NCI-H524 treated with DMSO at 0.1 percent for 48 hours (cell line): ENCODE measurements around the gene ERCC5.

Source experiments
- DNase-seq: peaks from one replicate; lab custom pipeline; 2025; lab: John Stamatoyannopoulos, UW

ERCC5 gene

GRCh38 chr13:102881819-102882686 is 36.2 kb downstream of the ERCC5 start:
- DNase-seq = no peak

GRCh38 chr13:102892503-102892902 is 46.7 kb downstream of the ERCC5 start:
- no peak for DNase-seq

DNA sequence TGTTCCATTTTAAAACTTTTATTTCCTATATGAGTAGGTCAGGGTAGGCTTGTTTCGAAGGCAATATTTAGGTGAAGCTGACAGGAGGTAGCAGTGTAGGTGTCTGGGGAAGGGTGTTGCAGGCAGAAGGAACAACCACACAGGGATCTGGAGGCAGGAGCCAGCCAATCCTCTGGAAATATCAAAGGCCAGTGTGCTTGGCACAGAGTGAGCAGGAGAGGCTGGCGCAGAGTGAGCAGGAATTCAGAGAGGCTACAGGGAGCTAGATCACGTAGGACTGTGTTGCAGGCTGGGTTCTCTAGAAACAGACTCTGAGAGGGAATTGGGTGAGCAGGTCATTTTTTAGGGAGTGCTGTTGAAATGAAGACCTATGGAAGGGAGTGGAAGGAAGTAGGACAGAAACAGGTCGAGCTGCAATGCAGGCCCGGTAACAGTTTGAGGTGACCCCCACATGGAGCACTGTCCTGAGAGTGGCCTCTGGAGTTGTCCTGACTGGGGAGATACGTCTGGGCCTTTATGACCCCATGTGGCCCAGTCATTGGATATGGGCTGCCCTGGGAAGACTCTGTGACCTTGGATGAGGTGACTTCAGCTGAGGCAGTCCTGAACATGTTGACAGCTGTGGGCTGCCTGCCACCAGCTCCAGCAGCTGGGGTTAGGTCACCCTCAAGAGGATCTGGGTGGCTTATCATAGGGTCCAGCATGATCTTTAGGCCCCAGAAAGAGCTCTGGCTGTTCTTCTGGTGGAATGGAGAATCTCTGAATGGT is 51.7 kb downstream of the ERCC5 start:
- DNase-seq = no peak

DNA sequence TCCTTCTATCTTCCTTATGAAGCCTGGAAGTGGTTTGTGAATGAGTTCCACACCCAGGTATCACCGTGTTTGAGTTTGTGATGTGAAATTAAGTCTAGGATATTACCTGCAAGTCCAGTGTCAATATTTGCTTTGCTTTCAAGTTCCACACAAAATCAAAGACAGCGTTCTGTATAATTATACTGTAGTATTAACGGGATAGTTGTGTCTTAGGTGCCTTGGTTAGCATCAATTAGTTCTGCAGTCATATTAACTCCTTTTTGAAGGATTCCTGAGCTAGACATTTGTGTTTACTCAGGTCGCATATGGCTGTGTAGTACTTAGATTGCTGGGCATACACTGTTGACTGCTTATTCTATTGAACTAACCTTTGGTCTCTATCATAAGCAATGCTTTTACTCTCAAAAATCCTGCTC is 54.4 kb downstream of the ERCC5 start:
- no peak for DNase-seq

- no peak for DNase-seq
Observed at GRCh38 chr13:102901056-102901455, 55.2 kb downstream of the ERCC5 start.

DNA sequence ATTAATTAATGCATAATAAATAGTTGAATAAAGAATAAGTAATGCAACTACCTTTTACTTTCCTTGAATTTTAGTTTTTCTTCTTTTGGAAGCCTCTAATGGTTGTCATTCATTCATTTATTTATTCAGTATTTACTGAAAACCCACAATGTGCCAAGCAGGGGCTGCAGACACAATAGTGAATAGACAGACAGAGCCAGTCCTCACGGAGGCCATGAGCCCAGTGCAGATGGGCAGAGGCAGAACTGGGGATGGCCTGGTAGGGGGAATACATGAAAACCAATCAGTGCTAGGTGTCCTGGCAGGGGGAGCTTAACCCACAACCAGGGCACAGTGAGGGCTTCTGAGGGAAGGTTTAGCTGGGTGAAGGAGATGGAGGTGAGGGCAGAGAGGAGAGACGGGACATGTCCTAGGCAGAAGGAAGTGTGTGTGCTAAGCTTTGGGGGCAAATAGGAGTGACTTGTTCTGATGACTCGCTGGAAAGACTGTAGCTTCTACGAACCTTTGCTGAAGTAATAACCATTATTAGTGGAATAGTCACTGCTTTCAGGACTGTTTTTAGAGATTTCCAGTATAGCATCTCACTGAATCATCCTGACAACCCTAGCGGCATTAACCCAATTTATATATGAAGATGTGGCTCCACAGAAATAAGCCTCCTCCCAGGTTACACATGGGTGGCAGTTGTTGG is 55.9 kb downstream of the ERCC5 start:
- DNase-seq = no peak

- no peak for DNase-seq
Observed at GRCh38 chr13:102902789-102903347, 57.0 kb downstream of the ERCC5 start.

GRCh38 chr13:102903659-102904407 is 58.0 kb downstream of the ERCC5 start:
- no peak for DNase-seq

DNA sequence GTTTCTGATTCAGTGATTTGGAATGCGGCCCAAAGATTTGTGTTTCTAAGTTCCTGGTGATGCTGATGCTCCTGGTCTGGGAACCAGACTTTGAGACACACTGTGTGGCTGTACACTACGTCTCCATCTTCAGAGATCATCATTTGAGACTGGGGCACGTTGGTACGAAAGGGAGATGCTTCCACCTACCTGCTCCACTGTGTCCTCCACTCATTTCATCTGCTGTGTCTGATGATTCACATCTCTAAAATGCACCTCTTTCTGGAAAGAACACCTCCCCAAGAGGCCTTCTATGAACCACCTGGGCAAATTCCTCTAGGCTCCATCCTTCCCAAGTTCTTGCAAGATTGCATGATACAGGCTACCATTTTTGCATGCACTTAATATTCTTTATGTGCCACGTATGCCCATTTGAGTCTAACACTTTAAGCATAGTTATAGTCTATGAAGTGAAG is 58.6 kb downstream of the ERCC5 start:
- DNase-seq = no peak

GRCh38 chr13:102905905-102906771 is 60.3 kb downstream of the ERCC5 start:
- no peak for DNase-seq

- DNase-seq = no peak
Observed at GRCh38 chr13:102907016-102907756, 61.4 kb downstream of the ERCC5 start.

- no peak for DNase-seq
Observed at GRCh38 chr13:102907886-102908515, 62.2 kb downstream of the ERCC5 start.

DNA sequence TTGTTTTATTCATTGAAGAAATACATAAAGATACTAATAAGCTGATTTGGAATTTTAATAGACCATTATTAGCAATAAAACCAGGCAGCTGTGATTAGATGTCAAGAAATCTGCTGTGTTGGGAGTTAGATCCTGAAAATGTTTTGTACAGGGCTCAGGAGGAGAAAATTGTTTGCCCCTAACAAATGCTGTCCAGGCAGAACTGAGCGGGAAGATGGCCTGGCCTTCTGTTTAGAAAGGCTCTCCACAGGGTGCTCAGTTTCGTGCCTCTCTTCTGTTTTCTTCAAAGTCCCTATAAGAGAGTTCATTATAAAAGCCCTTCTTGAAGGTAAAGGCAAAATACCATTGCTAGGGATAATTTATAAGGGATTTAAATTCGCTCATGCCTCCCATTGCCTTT is 64.1 kb downstream of the ERCC5 start:
- no peak for DNase-seq

DNA sequence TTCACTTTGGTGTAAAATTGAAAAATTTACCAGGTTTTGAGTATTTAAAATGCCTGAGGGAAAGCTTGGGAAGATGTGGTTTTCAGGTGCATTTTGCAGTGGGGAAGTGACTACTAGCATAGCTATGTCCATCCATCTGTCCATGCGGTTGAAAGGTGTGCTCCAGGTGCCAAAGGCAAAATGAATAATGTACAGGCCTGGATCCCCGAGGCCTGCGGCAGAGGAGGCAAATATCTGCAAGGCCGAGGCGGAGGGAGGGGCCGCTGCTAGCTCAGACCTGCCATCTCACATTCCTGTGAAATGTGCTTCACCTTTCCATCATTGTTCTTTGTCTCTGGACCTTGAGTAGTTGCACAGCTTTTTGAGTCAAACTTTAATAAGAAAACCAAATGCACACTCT is 65.5 kb downstream of the ERCC5 start:
- no peak for DNase-seq

DNA sequence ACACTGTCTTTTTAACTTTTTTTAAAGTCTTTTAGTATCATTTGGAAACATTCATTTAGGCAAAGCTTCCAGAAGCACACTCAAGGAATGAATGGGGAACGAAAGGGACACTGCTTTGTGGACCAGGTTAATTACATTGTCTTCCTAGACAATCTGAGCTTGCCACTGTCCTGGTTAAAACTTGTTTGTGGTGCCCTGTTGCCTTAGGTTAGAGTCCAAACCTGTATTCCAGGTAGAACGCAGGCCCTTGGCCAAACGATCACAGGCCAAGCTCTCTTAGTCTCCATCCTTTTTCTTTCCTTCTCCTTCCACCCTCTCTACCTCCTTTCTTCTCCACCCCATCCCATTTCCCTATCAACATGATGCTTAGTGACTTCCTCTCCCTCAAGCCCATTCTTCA is 66.8 kb downstream of the ERCC5 start:
- no peak for DNase-seq

DNA sequence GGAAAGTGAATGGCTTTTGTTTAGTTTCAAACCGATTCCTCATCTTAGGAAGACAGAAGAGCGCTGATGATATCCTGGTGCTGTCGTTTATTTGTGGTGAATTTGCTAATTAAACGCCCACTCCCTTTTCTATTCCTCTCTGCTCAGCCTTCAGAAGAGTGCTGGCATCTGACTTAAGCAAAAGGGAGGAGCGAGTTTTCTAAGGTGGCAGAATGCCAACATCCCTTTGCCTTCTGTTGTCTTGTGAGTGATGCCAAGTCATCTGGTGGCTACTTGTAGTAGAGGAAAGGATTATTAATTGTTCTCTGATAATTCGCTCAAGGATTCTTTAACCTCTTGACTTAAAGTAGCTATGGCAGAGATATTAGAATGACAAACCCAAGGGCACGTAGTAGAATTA is 68.1 kb downstream of the ERCC5 start:
- peak; percentile 91 for DNase-seq

- DNase-seq = peak; percentile 27
Observed at GRCh38 chr13:102914339-102914930, 68.6 kb downstream of the ERCC5 start.

GRCh38 chr13:102915393-102915930 is 69.6 kb downstream of the ERCC5 start:
- DNase-seq = no peak

GRCh38 chr13:102917019-102917418 is 71.2 kb downstream of the ERCC5 start:
- DNase-seq = no peak
